ENCODE results near the gene BCAR3.

Gene BCAR3

GRCh38 chr1:93549131-93549530, 132.5 kb downstream of the BCAR3 start:
- no peak for DNase-seq (ENCODE audit: low read depth in 3 of 3)

- DNase-seq (ENCODE audit: low read depth in 3 of 3): no peak
Measured at GRCh38 chr1:93546162-93546863, 135.3 kb downstream of the BCAR3 start.

DNA sequence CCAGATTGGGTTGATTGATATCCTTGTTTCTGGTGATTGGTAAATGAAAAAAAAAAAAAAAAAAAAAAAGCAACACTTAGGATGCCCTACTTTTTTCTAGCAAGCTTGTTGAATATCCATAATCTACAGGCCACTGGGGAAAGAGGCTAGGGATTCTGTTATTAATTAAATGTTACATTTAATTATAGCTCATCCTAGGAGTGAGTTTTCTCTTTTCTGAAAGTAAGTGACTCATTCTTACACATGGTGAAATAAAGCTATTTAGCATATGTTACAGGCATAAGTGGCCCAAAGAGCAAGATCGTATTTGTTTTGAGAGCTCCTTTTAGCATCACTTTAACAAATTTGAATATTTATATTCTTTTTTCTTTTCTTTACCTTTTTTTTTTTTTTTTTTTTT, 139.2 kb downstream of the BCAR3 start:
- DNase-seq (ENCODE audit: low read depth in 3 of 3): no peak

DNA sequence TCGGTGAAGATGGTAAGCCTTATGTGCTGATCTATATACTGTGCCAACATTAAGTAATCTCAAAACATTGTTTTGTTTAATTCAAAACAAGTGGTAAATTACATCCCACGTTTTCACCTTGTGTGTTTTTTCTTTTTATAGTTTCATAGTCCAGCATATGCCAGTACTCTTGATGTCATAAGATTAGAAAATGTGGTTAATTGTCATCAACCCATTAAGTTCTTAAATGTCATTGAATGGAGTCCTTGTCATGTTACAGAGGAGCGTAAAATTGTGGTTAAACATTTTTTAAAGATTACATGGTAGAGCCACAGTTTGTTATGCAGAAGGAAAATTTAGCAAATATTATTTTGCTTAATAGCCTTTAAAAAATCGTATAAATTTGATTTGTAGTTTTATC, 140.6 kb downstream of the BCAR3 start:
- DNase-seq (ENCODE audit: low read depth in 3 of 3): no peak

DNA sequence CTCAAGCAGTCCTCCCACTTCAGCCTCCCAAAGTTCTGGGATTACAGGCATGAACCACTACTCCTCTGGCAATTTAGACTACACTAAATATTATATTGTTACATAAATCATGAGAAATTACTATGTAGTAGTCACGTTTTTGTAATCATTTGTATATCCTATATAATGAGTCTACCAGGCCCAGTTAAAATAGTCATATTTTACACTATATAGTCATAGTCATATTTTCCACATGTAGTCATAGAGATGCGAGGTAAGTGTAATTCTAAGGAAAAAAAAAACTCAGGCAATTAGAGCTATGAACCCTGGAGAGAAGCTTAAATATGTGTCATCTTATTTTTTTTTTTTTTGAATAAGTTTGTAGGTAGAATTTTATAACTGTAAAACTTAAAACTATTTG, 143.7 kb downstream of the BCAR3 start:
- no peak for DNase-seq (ENCODE audit: low read depth in 3 of 3)

GRCh38 chr1:93537396-93537795, 144.2 kb downstream of the BCAR3 start:
- no peak for DNase-seq (ENCODE audit: low read depth in 3 of 3)

DNA sequence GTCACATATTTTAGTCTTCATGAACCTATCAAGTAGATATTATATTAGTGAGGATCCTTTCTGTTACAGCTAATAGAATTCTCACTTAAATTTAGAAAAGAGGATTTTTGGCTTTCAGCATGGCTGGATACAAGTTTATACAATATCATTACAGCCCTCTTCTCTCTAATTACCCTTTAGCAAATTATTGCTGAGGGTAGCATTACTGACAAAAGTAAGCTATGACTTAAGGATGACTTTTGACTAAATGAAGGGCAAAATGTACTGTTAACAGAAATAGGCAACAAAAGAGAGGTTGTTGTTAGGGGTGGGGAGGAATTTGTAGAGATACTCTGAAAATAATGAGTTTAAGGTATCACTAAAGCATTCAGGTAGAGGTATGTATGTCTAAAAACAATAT, 148.0 kb downstream of the BCAR3 start:
- no peak for DNase-seq (ENCODE audit: low read depth in 3 of 3)

- DNase-seq (ENCODE audit: low read depth in 3 of 3): no peak
Measured at GRCh38 chr1:93532780-93533378, 148.8 kb downstream of the BCAR3 start.

DNA sequence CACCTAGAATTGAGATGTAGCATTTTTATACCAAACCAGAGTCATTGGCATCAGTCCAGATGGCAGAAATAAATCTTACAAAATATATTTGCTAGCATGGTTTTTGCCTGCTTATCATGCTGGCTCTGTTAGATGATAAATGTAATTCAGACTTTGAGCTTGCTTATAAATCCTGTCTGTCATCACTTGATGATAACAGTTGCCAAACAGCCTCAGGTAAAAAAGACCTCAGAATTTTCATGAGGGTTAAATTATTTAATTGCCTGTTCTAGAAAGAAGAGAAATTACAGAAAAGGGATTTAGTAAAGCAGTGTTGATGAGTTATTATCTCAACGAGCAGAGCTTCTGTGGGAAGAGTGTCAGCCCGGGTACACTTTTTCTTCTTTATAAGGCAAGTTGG, 150.4 kb downstream of the BCAR3 start:
- no peak for DNase-seq (ENCODE audit: low read depth in 3 of 3)

- no peak for DNase-seq (ENCODE audit: low read depth in 3 of 3)
Measured at GRCh38 chr1:93528412-93528811, 153.2 kb downstream of the BCAR3 start.

- DNase-seq (ENCODE audit: low read depth in 3 of 3): no peak
Measured at GRCh38 chr1:93526431-93526830, 155.2 kb downstream of the BCAR3 start.

- no peak for DNase-seq (ENCODE audit: low read depth in 3 of 3)
Measured at GRCh38 chr1:93525431-93525830, 156.2 kb downstream of the BCAR3 start.

DNA sequence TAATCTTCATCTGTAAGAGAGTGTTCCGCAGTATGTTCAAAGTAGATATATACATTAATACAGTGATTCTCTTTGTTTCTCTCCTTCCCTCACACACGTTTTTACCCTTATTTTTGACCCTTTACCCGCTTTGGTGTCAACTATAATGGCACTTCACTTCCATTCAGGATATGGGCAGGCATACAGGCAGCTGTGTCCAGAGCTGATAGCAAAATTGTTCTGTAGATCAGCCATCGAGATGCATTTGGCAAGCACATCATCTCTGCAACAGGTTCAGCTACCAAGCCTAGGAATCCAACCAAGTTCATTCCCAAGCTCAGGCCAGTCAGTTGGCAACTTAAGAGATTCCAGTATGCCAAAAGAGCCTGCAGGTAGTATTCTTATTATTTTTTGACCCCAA, 158.9 kb downstream of the BCAR3 start:
- DNase-seq (ENCODE audit: low read depth in 3 of 3): no peak

DNA sequence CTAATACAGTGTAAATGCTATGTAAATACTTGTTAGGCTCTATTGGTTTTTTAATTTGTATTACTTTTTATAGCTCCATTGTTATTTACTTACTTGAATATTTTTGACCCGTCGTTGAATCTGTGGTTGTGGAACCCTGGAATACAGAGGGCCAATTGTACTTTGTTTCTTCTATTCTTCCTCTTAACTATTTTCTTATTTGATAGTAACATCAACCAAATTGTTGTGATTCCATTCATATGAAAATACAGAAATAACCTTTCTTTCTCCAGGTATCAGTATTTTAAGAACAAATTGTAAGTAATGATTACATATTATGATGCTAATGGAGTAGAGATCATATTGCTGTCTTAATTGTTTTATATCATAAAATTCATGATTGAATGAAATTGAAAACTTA, 160.0 kb downstream of the BCAR3 start:
- no peak for DNase-seq (ENCODE audit: low read depth in 3 of 3)

DNA sequence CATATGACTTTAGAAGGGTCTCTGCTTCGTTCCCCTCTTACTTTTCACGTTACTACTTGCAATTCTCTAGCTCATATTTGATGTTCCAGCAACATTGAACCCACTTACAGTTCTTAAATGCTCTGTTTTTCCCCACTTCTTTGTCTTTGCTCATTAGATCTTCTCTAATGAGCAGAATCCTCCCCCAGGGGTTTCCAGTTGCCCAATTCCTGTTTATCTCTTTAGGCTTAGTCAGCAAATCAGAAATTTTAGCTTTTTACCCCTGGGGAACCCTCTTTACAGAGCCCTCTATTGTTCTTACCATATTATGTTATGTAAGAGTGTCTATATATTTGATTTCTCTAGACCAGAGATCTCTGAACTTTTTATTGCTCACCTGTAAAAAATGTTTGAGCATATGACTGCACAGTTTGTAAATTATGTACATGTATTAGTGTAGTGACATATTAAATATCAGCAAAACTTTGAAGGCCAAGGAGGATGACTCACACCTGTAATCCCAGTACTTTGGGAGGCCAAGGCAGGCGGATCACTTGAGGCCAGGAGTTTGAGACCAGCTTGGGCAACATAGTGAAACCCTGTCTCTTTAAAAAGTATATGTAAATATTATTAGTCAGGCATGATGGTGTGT, 162.3 kb downstream of the BCAR3 start:
- no peak for DNase-seq (ENCODE audit: low read depth in 3 of 3)

GRCh38 chr1:93518516-93518915, 163.1 kb downstream of the BCAR3 start:
- no peak for DNase-seq (ENCODE audit: low read depth in 3 of 3)

DNA sequence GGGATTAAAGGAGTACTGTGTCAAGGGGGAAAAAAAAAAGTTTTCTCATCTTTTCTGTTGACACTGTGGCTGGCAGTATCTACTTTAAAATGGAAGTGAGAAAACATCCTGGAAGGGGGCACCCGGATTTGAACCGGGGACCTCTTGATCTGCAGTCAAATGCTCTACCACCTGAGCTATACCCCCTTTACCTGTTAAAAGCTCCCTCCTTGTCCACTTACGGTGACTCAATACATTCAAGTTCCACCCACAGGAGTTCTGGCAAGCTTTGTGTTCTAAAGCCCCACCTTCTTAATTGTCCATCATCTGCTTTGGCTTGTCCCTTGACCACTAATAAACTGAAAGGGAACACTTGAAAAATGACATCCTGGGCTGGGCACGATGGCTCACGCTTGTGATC, 165.5 kb downstream of the BCAR3 start:
- no peak for DNase-seq (ENCODE audit: low read depth in 3 of 3)

Data from stimulated activated CD4-positive, alpha-beta T cell treated with anti-CD3 and anti-CD28 coated beads, TNF-alpha, amount 100 ng/mL, for 4 hours (primary cell).